ENCODE data around the gene NPAS2. TPM values are rescaled to one million over a fixed set of nuclear protein-coding genes. Genes with fewer than 3 reads are reported as not detected.

Gene NPAS2
- polyA plus RNA-seq, 1 donor (not counting 4 experiments of a cell fraction or from before 2014, with no cell fraction given) = 17.7 TPM

GRCh38 chr2:100853909-100854810, 34.2 kb downstream of the NPAS2 start:
- Histone ChIP-seq H3K9me1 (ENCODE audit: control insufficient read depth, extremely low read depth, insufficient read depth, low read length) (no peaks in the 10 kb centered on the region), H3K9me3 (ENCODE audit: control insufficient read depth, low read depth, low read length) (no peaks in the 10 kb centered on the region), H3K9ac (ENCODE audit: control insufficient read depth, extremely low read depth, insufficient read depth, low read length) (no peak overlapping the region), H3K79me2 (ENCODE audit: control insufficient read depth, insufficient read depth, low read length) (peaks cover 21% of the 10 kb centered on the region), H4K20me1 (ENCODE audit: control insufficient read depth, extremely low read depth, insufficient read depth, low read length) (no peaks in the 10 kb centered on the region), H2AFZ (ENCODE audit: control insufficient read depth, low read length) (no peak overlapping the region), H3K27me3 (ENCODE audit: control insufficient read depth, extremely low read depth, insufficient read depth, low read length) (no peaks in the 10 kb centered on the region), H3K4me3 (ENCODE audit: control insufficient read depth in 2 of 3, extremely low read depth in 1 of 3, insufficient read depth in 2 of 3, low read depth in 1 of 3, low read length in 3 of 3) (no peak overlapping the region), H3K4me2 (ENCODE audit: control insufficient read depth, extremely low read depth, insufficient read depth, low read depth, low read length) (no peak overlapping the region), H3K4me1 (ENCODE audit: control insufficient read depth, extremely low read depth, insufficient read depth, low read length) (peaks cover 4% of the 10 kb centered on the region), H3K36me3 (ENCODE audit: control insufficient read depth in 2 of 2, extremely low read depth in 1 of 2, insufficient read depth in 2 of 2, low read length in 2 of 2) (peaks cover 0 to 2% of the 10 kb centered on the region in 2 experiments), H3K27ac (ENCODE audit: control insufficient read depth, insufficient read depth, low read length) (no peak overlapping the region)
- no peak for TF ChIP-seq EZH2 (IDR thresholded peaks at IDR 0.05; ENCODE audit: low read length)
- TF ChIP-seq CTCF (optimal IDR thresholded peaks at IDR 0.05 in 1 of 3, IDR thresholded peaks at IDR 0.05 in 1 of 3, conservative IDR thresholded peaks at IDR 0.05 in 1 of 3; ENCODE audit: extremely low read depth in 1 of 3, insufficient read depth in 2 of 3, low read length in 3 of 3) = no peak
- no peak for FAIRE-seq
- DNase-seq (ENCODE audit: low read depth, low spot score) = no peak
- dilution Hi-C loops (cut with MboI; ENCODE audit: extremely low pct_ligation_motif_present, low sequenced_read_pairs) = no loop called here

- Histone ChIP-seq H3K9me1 (ENCODE audit: control insufficient read depth, extremely low read depth, insufficient read depth, low read length) (no peaks in the 10 kb centered on the region), H3K36me3 (ENCODE audit: control insufficient read depth in 2 of 2, extremely low read depth in 1 of 2, insufficient read depth in 2 of 2, low read length in 2 of 2) (peaks cover 0 to 2% of the 10 kb centered on the region in 2 experiments), H3K27ac (ENCODE audit: control insufficient read depth, insufficient read depth, low read length) (no peak overlapping the region), H3K4me1 (ENCODE audit: control insufficient read depth, extremely low read depth, insufficient read depth, low read length) (peaks cover 4% of the 10 kb centered on the region), H3K79me2 (ENCODE audit: control insufficient read depth, insufficient read depth, low read length) (peaks cover 27% of the 10 kb centered on the region), H3K9me3 (ENCODE audit: control insufficient read depth, low read depth, low read length) (no peaks in the 10 kb centered on the region), H3K4me2 (ENCODE audit: control insufficient read depth, extremely low read depth, insufficient read depth, low read depth, low read length) (no peak overlapping the region), H3K9ac (ENCODE audit: control insufficient read depth, extremely low read depth, insufficient read depth, low read length) (no peak overlapping the region), H2AFZ (ENCODE audit: control insufficient read depth, low read length) (no peak overlapping the region), H3K4me3 (ENCODE audit: control insufficient read depth in 2 of 3, extremely low read depth in 1 of 3, insufficient read depth in 2 of 3, low read depth in 1 of 3, low read length in 3 of 3) (no peak overlapping the region), H4K20me1 (ENCODE audit: control insufficient read depth, extremely low read depth, insufficient read depth, low read length) (no peaks in the 10 kb centered on the region), H3K27me3 (ENCODE audit: control insufficient read depth, extremely low read depth, insufficient read depth, low read length) (no peaks in the 10 kb centered on the region)
- TF ChIP-seq EZH2 (IDR thresholded peaks at IDR 0.05; ENCODE audit: low read length) = no peak
- no peak for TF ChIP-seq CTCF (optimal IDR thresholded peaks at IDR 0.05 in 1 of 3, IDR thresholded peaks at IDR 0.05 in 1 of 3, conservative IDR thresholded peaks at IDR 0.05 in 1 of 3; ENCODE audit: extremely low read depth in 1 of 3, insufficient read depth in 2 of 3, low read length in 3 of 3)
- dilution Hi-C loops (cut with MboI; ENCODE audit: extremely low pct_ligation_motif_present, low sequenced_read_pairs) = no loop called here
- DNase-seq (ENCODE audit: low read depth, low spot score) = no peak
- FAIRE-seq = no peak
Measured at GRCh38 chr2:100855084-100855483, 35.1 kb downstream of the NPAS2 start.

All from keratinocyte (primary cell).